Posterior vena cava (tissue), 2 donors: ENCODE data around the gene MMP1. TPM values are rescaled to one million over a fixed set of nuclear protein-coding genes. Genes with fewer than 3 reads are reported as not detected.

ENCODE experiments used
- DNase-seq: peaks from one replicate; pipeline ENCODE4 v3.0.0-alpha.2; 2020; ENCODE audit warnings: low spot score
- intact Hi-C, 2 donors: fragments of 100-400 bp; cut with DNase I; formaldehyde crosslinking; loops; one replicate each; pipeline versions ENCODE4 v1.14.1 to v1.14.2; 2022 to 2023
- long read RNA-seq, 2 donors: library from polyadenylated mRNA; unstranded; transcript quantifications; one replicate each; pipeline ENCODE4 v2.0.0, GENCODE V29; 2020 to 2021
- total RNA-seq, 2 donors: library from RNA; stranded (reverse); fragmentation: NEBNext Ultra II Directional; extraction: Animal tissue kit (Norgen Biotek cat#: 25700); gene quantifications; one replicate each; pipeline ENCODE4 v1.2.1, GENCODE V29; 2021
- donor health status: DM: yes; HTN: yes; CAD: no.
- donor health status: DM: yes; HTN: yes; CAD: no.

MMP1 gene
- 1 to 10 TPM in 1 of 2 donors, under 1 TPM in 1; 0.46 to 1.4 TPM for total RNA-seq
- long read RNA-seq, donor 1, result 0 reads
- long read RNA-seq, donor 2, result 0 reads

DNA sequence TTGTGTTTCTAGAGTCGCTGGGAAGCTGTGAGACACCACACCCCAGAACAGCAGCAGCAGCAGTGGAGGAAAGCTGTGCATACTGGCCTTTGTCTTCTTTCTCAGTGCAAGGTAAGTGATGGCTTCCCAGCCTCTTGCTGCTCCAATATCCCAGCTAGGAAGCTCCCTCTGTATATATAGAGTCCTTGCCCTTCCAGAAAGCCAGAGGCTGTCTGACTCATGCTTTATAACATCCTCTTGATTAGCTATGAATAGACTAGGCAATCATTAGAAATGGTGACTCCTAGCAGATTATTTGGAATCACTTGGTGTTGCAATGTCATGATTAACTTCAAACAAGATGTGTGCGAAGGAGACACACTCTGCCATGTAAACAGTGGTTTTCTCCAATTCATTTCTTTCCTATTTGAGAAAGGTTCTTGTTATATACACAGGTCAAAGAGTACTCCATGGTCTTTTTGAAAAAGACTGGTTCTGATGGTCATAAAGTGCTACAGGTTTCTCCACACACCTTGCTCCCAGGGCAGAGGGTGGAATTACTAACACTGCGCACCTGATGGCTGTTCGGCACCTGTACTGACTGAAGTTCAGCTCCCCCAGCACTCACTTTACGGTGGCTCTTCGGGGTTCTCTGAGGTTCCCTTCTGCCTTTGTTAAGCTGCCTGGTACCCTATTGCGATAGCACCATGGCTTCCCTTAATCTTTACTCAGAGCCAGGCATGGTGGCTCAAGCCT lies at the start of gene MMP1:
TSS of gene MMP1 (minus strand) at position 149 of the 735 bp plus-strand sequence. CDS start at position 81, 68 bp downstream.
- no peak for DNase-seq
- intact Hi-C loops, result no loop called here

DNA sequence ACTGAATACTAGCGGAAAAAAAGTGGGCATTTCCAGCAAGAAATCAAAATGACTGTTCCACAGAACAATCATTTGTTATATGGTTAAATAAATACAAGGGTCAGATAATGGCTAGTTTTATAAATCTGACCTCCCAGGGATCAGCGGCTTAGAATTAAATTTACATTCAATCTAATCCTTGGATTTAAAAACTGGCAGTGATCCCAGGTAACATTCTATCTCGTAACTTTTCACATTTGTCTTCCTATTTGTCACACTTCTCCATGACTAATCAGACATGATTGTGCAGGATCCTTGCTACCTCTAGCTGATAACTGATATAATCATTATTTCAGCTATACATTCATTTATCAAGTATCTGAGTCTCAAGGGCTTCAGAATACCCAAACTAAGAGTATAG lies 48.3 kb upstream of the MMP1 start:
- intact Hi-C loops, result no loop called here
- no peak for DNase-seq

DNA sequence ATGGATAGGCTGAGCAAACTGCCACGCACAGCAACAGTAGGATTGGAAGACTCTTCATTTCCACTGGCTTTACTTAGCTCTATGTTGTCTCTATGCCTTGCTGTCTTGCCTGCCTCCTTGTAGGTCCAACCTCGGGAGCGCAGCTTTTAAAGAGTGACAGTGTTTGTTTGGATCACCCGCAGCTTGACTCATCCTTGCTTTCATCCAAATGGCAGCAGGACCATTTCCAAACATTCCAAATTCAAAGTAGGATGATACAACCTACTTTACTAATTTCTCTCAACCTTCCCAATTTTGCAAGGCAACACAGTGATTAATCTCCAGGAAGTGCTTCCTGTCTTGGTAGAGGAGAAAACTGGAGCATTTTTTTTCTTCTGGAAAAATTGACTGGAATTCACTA lies 45.5 kb upstream of the MMP1 start, which contains the start of gene MMP3:
TSS of gene MMP3 (minus strand) at position 121 of the 400 bp plus-strand sequence. CDS start at position 58, 63 bp downstream.
- intact Hi-C loops, result no loop called here
- no peak for DNase-seq

DNA sequence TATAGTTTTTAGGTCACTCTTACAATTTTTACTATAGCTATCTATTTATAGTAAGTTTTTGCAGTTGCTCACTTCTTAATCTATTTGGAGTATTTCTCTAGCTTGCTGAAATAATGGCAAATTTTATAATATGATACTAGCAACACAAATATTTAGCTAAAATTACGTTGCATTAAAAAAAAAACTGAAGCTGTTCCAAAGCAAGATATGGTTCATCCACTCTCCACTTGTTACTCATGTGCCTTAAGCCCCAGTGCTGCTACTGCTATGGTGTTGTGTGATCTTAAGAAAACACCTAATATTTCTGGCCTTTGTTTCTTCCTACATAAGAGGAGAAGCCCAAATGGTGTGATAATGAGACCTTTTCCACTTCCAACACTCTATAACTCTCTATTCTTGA lies 45.0 kb upstream of the MMP1 start:
- DNase-seq, result no peak
- intact Hi-C loops, result no loop called here

DNA sequence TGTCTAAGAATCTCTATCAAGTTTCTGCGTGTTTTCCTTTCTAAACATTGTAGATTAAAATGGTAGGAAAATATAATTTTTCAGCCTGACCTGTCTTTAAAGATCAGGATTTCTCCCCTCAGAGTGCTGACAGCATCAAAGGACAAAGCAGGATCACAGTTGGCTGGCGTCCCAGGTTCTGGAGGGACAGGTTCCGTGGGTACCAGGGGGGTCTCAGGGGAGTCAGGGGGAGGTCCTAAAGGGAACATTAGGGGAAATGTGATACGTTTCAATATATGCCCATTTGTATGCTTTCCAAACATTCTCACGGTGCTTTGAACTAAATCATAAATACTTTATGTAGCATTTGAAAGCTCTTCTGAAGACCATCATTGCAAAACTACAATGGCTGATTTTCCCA lies 42.1 kb upstream of the MMP1 start:
- intact Hi-C loops, result no loop called here
- no peak for DNase-seq

DNA sequence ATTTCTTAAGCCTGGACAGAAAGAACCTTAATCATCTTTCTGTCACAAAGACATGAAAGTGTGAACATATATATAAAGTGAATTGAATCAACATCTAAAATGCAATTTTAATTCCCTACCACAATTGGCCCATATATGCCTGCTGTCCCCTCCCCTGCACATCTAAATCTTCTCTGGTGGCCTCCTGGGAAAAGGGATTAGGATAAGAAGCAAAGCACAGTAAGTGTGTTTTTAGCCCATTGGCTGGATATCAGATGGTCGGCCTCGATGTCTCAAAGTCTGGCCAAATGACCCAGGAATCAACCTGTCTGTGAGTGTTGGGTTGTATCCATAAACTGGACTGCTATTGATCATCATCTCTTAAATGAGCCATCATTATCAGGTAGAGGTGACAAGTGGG lies 39.7 kb upstream of the MMP1 start:
- DNase-seq, result no peak
- intact Hi-C loops, result no loop called here

DNA sequence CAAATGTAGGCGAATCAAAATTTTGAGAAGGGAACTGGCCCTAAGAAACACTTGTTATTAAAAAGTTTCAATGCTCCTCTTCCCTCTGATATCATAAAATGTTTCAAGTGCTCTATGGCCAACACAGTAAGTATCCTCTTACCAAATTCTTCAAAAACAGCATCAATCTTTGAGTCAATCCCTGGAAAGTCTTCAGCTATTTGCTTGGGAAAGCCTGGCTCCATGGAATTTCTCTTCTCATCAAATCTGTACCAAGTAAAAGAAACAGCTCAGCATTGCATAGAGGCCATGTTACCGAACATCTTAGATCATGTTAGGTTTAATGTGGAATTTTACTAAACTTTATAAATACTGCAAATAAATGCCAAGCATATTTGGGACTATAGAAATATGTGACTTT lies 39.2 kb upstream of the MMP1 start:
- intact Hi-C loops, result no loop called here

DNA sequence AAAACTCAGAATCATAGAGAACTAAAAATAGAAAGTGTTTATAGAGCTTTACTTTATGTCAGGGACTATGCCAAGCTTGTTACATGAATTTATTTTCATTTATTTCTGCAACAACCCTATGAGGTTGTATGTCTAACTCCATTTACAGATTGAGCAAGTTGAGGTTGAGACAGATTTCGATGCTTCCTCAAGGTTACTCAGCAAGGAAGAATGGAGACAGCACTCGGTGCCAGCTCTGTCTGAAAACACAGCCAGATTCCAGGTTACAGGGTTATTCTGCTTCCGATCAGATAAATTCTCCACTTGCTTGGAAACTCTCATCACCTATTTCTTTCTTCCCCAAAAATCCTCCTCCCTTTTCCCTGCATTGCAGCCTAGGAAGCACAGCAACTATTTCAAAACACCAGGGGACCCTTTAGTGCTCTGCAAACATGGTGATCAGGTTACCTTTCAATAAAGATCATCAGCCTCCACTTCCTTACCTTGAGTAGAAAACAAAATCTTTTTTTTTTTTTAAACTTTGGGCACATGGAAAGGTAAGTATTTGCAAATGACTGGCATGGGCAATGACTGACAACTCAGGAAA lies 38.4 kb upstream of the MMP1 start:
- DNase-seq, result no peak
- intact Hi-C loops, result no loop called here

More for the DNA sequence above, 39.2 kb upstream of the MMP1 start:
- no peak for DNase-seq

DNA sequence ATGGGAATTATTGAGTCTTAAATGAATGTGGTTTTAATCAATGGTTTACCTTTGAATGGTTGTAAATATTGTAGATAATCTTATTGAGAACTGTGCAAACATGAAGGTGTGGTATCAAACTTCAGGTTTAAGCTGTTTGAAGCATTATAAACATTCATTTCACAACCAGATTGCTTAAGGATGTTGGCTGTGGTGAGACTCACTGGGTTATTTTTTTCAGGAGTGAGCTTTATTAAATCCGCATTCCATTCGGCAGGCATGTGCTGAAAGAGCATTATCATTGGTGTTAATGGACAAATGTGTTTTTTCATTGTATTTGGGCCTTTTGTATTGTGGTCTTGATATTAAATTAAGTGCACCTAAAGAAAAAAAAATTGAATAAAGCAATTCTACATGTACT lies 35.8 kb upstream of the MMP1 start:
- intact Hi-C loops, result no loop called here
- no peak for DNase-seq

DNA sequence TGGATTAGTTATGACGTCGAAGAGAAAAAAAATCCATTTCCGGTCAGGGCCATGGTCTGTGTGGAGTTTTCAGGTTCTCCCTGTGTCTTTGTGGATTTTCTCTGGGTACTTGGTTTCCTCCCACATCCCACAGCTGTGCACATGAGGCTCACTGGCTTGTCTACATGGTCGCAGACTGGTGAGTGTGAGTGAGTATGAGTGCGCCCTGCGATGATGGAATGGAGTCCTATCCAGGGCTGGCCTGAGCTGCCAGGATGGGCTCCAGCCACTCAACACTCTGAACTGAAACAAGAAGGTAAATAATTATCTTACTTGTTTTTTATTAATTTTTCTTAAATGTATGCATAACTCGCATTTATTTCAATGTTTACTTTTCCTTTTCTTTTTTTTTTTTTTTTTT lies 34.7 kb upstream of the MMP1 start:
- intact Hi-C loops, result no loop called here
- DNase-seq, result no peak

DNA sequence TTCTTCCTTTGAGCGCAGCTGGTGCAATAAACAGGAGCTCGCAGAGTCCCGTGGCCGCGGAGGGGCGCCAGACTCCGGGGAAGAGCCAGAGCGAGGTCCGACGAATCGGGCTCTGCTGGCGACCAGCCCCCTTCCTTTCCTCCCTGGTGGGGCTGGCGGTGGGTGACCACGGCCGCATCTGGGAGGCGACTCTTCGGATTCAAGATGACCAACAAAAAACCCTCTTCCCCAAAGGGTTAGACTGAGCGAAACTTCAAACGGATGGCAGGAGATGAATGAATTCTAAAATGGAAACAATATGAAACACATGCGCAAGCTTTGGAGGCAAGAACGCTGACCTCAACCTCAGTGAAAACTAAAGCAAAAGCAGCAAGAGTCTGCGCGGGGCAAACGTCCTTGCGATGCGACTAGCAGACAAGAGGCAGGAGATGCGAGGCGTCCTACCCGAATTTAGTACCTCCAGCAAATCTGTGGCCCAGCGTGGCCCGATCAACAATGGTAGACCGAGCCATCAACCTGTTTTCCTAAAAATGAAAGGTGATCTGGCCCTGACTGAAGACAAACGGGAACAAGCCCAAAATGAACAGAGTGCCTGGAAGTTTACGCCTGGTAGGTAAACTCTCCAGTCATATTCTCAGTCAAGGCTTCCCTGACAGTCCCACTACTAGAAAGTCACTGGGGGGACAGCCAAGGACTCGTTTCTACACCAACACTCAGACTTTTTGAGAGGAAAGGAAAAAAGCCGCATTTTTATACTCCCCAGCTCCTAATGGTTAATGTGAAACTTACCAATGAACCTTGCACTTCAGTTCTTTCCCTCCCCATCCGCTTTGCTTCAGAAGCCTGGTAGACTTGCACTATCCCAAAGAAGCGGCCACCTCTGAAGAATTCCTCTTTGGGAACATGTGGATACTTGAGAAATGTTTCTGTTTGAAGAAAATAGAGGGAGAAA lies 33.8 kb upstream of the MMP1 start:
- peak; percentile 83 for DNase-seq
- intact Hi-C loops, result no loop called here

DNA sequence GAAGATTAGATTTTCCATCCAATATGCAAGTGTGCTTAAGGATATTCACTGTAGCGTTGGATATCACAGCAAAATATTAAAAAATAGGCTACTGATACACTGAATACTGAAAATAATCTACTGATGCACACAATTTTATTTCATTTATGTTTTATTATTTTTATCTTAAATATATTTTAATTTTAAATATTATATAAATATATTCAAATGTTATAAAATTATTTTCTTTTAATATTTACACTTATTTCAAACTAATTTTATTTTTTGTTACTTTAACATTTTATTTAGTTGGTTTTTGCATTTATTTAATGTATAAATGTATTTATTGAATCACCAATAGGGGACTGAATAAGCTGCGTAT lies 33.1 kb upstream of the MMP1 start:
- no peak for DNase-seq
- intact Hi-C loops, result no loop called here

DNA sequence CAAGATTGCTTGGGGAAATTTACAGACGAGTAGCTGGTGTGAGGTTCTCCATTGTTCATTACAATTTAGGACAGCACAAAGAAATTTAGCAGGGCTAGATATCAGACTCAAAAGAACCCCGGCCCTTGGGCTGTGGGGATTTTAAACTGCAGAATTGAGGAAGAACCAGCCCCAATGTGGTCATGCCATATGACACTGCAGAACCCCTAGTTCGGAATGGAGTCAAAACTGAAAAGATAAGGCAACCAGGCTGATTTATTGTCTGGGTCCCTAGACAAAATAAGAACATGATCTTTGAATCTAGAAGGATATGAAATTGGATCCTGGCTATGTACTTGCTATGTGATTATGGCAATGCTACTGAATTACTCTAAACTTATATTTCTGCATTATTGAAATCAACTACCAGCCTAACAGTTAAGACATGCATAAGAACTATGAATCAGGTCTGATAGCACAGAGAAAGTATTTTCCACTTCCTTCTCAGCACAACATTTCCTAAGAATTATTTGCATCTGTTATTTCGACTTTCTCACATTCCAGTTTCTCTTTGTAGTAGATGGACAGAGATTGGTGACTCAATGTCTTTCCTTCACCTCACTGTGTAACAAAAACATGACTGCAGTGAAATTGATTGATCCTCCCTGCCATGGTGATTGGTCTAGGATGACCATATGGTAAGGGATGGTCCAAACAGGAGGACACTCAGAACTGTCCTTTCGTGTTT lies 32.2 kb upstream of the MMP1 start:
- intact Hi-C loops, result no loop called here

DNA sequence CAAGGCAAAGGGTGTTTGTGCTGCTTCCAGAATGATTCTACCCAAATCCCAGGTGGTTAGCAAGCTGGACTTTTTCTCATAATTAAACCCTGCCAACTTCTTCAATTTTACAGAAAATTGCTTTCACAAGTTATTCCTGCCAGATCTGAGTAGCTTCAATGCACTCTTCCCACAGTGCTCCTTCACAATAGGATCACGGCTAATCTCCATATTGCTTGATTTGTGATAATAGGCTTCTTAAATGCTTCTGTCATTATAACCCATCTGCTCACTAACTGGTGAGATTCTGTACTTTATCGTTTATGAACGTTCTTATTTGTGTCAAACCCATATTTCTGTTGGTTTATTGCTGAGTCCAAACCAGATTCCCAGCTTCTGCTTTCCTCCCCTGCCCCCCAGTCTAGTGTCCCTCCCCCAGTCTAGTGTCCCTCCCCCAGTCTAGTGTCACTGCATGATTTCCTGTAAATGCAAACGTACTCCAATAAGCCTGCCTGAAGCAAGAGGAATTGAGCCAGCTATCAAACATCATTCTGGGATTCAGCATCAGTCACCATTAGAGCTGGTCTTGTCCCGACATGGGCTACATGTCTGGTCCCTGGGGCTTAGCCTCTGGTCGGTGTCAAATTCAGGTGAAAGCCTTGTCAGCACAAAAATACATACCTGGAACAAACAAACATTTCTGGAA lies 31.5 kb upstream of the MMP1 start:
- DNase-seq, result no peak
- intact Hi-C loops, result no loop called here

More for the DNA sequence above, 32.2 kb upstream of the MMP1 start:
- no peak for DNase-seq

DNA sequence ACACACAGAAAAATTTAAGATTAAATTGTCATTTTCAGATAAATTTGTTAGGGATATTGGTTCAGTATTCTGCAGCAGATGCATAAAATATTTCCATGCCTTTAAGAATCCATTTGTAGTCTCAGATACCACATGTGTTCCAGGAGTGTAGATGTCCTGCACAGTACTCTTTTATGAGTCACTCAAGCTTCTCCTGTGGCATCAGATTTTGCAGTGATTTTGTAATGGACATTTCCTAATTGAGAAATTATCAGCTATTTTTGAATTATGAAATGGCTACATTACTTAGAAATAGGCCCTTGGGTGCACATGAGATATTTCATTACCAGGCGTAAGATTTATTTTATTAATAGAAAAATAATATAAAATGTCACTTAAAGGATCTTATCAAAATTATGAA lies 26.6 kb upstream of the MMP1 start:
- intact Hi-C loops, result no loop called here
- no peak for DNase-seq

DNA sequence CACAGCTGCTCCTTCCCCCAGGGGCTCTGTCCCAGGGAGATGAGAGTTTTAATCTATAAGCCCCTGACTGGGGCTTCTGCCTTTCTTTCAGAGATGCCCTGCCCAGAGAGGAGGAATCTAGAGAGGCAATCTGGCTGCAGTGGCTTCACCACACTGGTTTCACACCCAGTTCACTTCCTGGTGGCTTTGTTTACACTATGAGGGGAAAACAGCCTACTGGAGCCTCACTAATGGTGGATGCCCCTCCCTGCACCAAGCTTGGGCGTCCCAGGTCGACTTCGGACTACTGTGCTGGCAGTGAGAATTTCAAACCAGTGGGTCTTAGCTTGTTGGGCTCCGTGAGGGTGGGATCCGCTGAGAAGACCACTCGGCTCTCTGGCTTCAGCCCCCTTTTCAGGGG lies 21.5 kb upstream of the MMP1 start:
- intact Hi-C loops, result no loop called here
- DNase-seq, result no peak

DNA sequence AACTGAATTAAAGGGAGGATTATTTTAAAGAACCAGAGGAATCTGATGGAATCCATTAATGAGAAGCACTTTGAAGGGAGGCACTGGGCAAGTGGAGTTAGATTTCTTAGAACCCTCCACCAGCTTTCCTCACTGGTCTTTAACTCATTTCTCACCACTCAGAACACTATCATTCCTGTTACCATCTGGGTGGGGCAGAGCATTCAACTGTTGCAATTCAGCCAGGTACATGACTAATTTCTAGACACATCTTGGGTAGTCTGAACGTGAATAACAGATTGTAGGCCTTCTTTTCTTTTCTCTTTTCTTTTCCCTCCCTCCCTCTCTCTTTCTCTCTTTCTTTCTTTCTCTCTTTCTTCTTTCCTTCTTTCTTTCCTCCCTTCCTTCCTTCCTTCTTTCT lies 15.5 kb upstream of the MMP1 start:
- intact Hi-C loops, result no loop called here
- no peak for DNase-seq

DNA sequence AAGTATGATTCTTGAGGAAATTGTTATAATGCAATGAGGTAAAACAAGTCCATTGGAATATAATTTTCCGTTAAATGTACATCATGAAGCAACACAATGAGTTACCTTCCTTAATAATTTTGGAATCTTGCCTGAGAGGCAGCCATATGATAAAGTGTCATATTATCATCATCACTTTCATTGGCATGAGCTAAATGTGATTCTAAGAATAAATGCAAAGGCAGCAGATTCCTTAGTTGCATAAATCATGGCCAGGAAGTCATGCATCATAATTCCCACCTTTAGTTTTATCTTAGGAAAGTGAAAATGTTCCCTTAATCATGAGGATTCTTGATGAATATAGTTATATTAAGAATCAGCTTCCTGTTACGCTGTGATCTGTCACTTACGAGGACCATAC lies 14.2 kb upstream of the MMP1 start:
- intact Hi-C loops, result no loop called here
- DNase-seq, result no peak
